IMR-90 (cell line): ENCODE data around the gene LDLRAD3. TPM values are rescaled to one million over a fixed set of nuclear protein-coding genes. Genes with fewer than 3 reads are reported as not detected.

Experiments used
- ATAC-seq: fragments of 200-7000 bp; cut with Tn5 transposase; 2 replicates; pipeline ENCODE4 v1.9.1; 2020; ENCODE audit warnings: low read depth, mild to moderate bottlenecking, moderate library complexity
- BruUV-seq: library from RNA; stranded (reverse); fragments of 400-500 nt; replicated peaks from 2 replicates; lab custom pipeline; 2021; lab: Mats Ljungman, UMichigan
- CTCF ChIA-PET: fragments of 300-600 bp; formaldehyde crosslinking; extraction: SDS; loops from one replicate; lab custom pipeline; 2021; ENCODE audit warnings: antibody characterized with exemption; lab: Yijun Ruan, JAX
- POLR2A ChIA-PET: fragments of 300-600 bp; sonication (Branson Sonifier 250); formaldehyde crosslinking; loops from one replicate; lab custom pipeline; 2022; ENCODE audit warnings: antibody characterized with exemption; ENCODE audit not compliant: unreplicated experiment; lab: Charles Lee
- DNase-seq: peaks from one replicate; pipeline ENCODE4 v3.0.0; 2013
- H2AFZ ChIP-seq: replicated peaks from 2 replicates; pipeline ENCODE3; 2013; ENCODE audit warnings: low read length, mild to moderate bottlenecking; ENCODE audit not compliant: poor library complexity
- H2AK5ac ChIP-seq: 2 replicates; pipeline ENCODE4 v1.6.1; 2013; ENCODE audit warnings: low read depth, low read length, inconsistent platforms
- H2AK9ac ChIP-seq: replicated peaks from 2 replicates; pipeline ENCODE3; 2013; ENCODE audit warnings: mild to moderate bottlenecking, low read depth, low read length, moderate library complexity; ENCODE audit not compliant: poor library complexity
- H2BK120ac ChIP-seq: 2 replicates; pipeline ENCODE4 v1.6.1; 2013; ENCODE audit warnings: low read depth, low read length, inconsistent platforms
- H2BK15ac ChIP-seq: 3 replicates; pipeline ENCODE4 v1.6.1; 2013; ENCODE audit warnings: low read depth, low read length, inconsistent platforms
- H2BK20ac ChIP-seq: 2 replicates; pipeline ENCODE4 v1.6.1; 2013; ENCODE audit warnings: low read depth, mild to moderate bottlenecking, inconsistent platforms, low read length, moderate library complexity
- H2BK5ac ChIP-seq: 2 replicates; pipeline ENCODE4 v1.6.1; 2013; ENCODE audit warnings: mild to moderate bottlenecking, low read depth, low read length, inconsistent platforms; ENCODE audit not compliant: poor library complexity, severe bottlenecking
- H3K14ac ChIP-seq: replicated peaks from 2 replicates; pipeline ENCODE4 v1.6.1; 2013; ENCODE audit warnings: low read depth, low read length, inconsistent platforms
- H3K18ac ChIP-seq: 2 replicates; pipeline ENCODE4 v1.6.1; 2013; ENCODE audit warnings: low read depth, low read length, control low read depth
- H3K23ac ChIP-seq: 2 replicates; pipeline ENCODE4 v1.6.1; 2013; ENCODE audit warnings: low read depth, low read length, inconsistent platforms
- H3K27ac ChIP-seq: 2 replicates; pipeline ENCODE4 v1.5.1; 2013; ENCODE audit warnings: mild to moderate bottlenecking, control low read depth, low read length; ENCODE audit not compliant: insufficient read depth
- H3K27me3 ChIP-seq: 2 replicates; pipeline ENCODE4 v1.6.1; 2013; ENCODE audit warnings: low read length; ENCODE audit not compliant: control insufficient read depth, insufficient read depth
- H3K36me3 ChIP-seq: 2 replicates; pipeline ENCODE4 v1.6.1; 2013; ENCODE audit warnings: low read length, mixed read lengths; ENCODE audit not compliant: control insufficient read depth, insufficient read depth
- H3K4ac ChIP-seq: 2 replicates; pipeline ENCODE4 v1.6.1; 2013; ENCODE audit warnings: low read depth, low read length, inconsistent platforms
- H3K4me1 ChIP-seq: 2 replicates; pipeline ENCODE4 v1.6.1; 2013; ENCODE audit warnings: low read length, mixed read lengths; ENCODE audit not compliant: control insufficient read depth, insufficient read depth
- H3K4me2 ChIP-seq: 2 replicates; pipeline ENCODE4 v1.6.1; 2013; ENCODE audit warnings: low read depth, mild to moderate bottlenecking, control low read depth, low read length, moderate library complexity
- H3K4me3 ChIP-seq: 2 replicates; pipeline ENCODE4 v1.5.1; 2013; ENCODE audit warnings: low read depth, mild to moderate bottlenecking, control low read depth, low read length, moderate library complexity; ENCODE audit not compliant: insufficient read depth
- H3K56ac ChIP-seq: 2 replicates; pipeline ENCODE4 v1.6.1; 2013; ENCODE audit warnings: low read length, inconsistent platforms; ENCODE audit not compliant: insufficient read depth; ENCODE audit errors: extremely low read depth
- H3K79me1 ChIP-seq, 2 experiments: 2 replicates each; pipeline ENCODE4 v1.6.1; 2013; ENCODE audit warnings: low read length in 2 of 2, inconsistent platforms in 1 of 2, low read depth in 1 of 2
- H3K9ac ChIP-seq: 2 replicates; pipeline ENCODE4 v1.6.1; 2013; ENCODE audit warnings: low read depth, low read length, control low read depth
- H3K9me1 ChIP-seq: 2 replicates; pipeline ENCODE4 v1.6.1; 2013; ENCODE audit warnings: low read length, inconsistent platforms; ENCODE audit not compliant: insufficient read depth
- H3K9me3 ChIP-seq: 2 replicates; pipeline ENCODE4 v1.6.1; 2013; ENCODE audit warnings: low read length; ENCODE audit not compliant: control insufficient read depth, insufficient read depth
- H4K20me1 ChIP-seq: 2 replicates; pipeline ENCODE4 v1.6.1; 2013; ENCODE audit warnings: low read length, inconsistent platforms; ENCODE audit not compliant: insufficient read depth
- H4K5ac ChIP-seq: 2 replicates; pipeline ENCODE4 v1.6.1; 2013; ENCODE audit warnings: mild to moderate bottlenecking, low read depth, low read length, control low read depth
- H4K8ac ChIP-seq, 2 experiments: 2 replicates each; pipeline ENCODE4 v1.6.1; 2013; ENCODE audit warnings: low read depth in 2 of 2, low read length in 2 of 2, control low read depth in 1 of 2, inconsistent platforms in 1 of 2
- H4K91ac ChIP-seq: 2 replicates; pipeline ENCODE4 v1.6.1; 2013; ENCODE audit warnings: low read depth, low read length, inconsistent platforms; ENCODE audit not compliant: insufficient read depth
- BHLHE40 ChIP-seq: fragments of 150-350 bp; IDR thresholded peaks from 2 replicates; pipeline ENCODE4 v1.6.1; 2016; ENCODE audit warnings: mild to moderate bottlenecking, low read depth, low read length
- CEBPB ChIP-seq: IDR thresholded peaks from 2 replicates; pipeline ENCODE4 v1.6.1; 2012; ENCODE audit warnings: low read depth, low read length, improper control_type of control experiment
- CHD1 ChIP-seq: IDR thresholded peaks from 2 replicates; pipeline ENCODE4 v1.6.1; 2012; ENCODE audit warnings: low read depth, low read length, improper control_type of control experiment
- FOS ChIP-seq: fragments of 150-350 bp; IDR thresholded peaks from 2 replicates; pipeline ENCODE4 v1.6.1; 2016; ENCODE audit warnings: low read depth, low read length
- MAFK ChIP-seq: IDR thresholded peaks from 2 replicates; pipeline ENCODE4 v1.6.1; 2012; ENCODE audit warnings: low read depth, low read length, improper control_type of control experiment
- MAZ ChIP-seq: IDR thresholded peaks from 2 replicates; pipeline ENCODE4 v1.6.1; 2012; ENCODE audit warnings: low read depth, mild to moderate bottlenecking, low read length, improper control_type of control experiment, moderate library complexity, borderline replicate concordance
- MXI1 ChIP-seq: IDR thresholded peaks from 2 replicates; pipeline ENCODE4 v1.6.1; 2012; ENCODE audit warnings: low read depth, mild to moderate bottlenecking, low read length, moderate library complexity, borderline replicate concordance
- NFE2L2 ChIP-seq: fragments of 150-350 bp; IDR thresholded peaks from 2 replicates; pipeline ENCODE4 v1.6.1; 2016; ENCODE audit warnings: low read depth, mild to moderate bottlenecking, low read length
- POLR2A ChIP-seq: IDR thresholded peaks from 2 replicates; pipeline ENCODE4 v1.6.1; 2012; ENCODE audit warnings: mild to moderate bottlenecking, low read depth, low read length
- RAD21 ChIP-seq: IDR thresholded peaks from 2 replicates; pipeline ENCODE4 v1.6.1; 2012; ENCODE audit warnings: low read length, improper control_type of control experiment
- RCOR1 ChIP-seq: IDR thresholded peaks from 2 replicates; pipeline ENCODE4 v1.6.1; 2012; ENCODE audit warnings: mild to moderate bottlenecking, low read length, improper control_type of control experiment; ENCODE audit not compliant: insufficient replicate concordance
- RFX5 ChIP-seq: IDR thresholded peaks from 2 replicates; pipeline ENCODE4 v1.8.0; 2012; ENCODE audit warnings: low read depth, mild to moderate bottlenecking, low read length, moderate library complexity
- SMC3 ChIP-seq: fragments of 150-350 bp; IDR thresholded peaks from 2 replicates; pipeline ENCODE4 v1.6.1; 2016; ENCODE audit warnings: low read depth, mild to moderate bottlenecking, antibody characterized with exemption, low read length, moderate library complexity
- WGBS, 2 experiments: methylation state at CpG; one replicate each; pipeline versions ENCODE4 v1.1.5 to v1.1.7; 2013; ENCODE audit warnings: missing lambda C conversion rate in 2 of 2; ENCODE audit not compliant: insufficient read length in 1 of 2; ENCODE audit errors: extremely low coverage in 2 of 2; 5-methylcytosine and 5-hydroxymethylcytosine counted together
- dilution Hi-C: fragments of 300-500 bp; cut with HindIII; formaldehyde crosslinking; loops from one replicate; pipeline ENCODE4 v1.14.3; 2018; ENCODE audit warnings: low sequenced_read_pairs; ENCODE audit not compliant: unreplicated experiment
- in situ Hi-C: fragments of 300-500 bp; cut with MboI; formaldehyde crosslinking; loops from 3 replicates; pipeline ENCODE4 v1.14.3; 2019; ENCODE audit warnings: low sequenced_read_pairs, inconsistent platforms, mixed read lengths
- intact Hi-C: fragments of 100-400 bp; cut with micrococcal nuclease; formaldehyde crosslinking; loops from 2 replicates; pipeline ENCODE4 v1.10.0; 2022
- polyA plus RNA-seq, 3 experiments: library from polyadenylated mRNA; depleted of rRNA; stranded (reverse); fragments of >200 nt; gene quantifications; 2 replicates each; pipeline ENCODE4 v1.2.3, GENCODE V29; 2012; ENCODE audit warnings: low replicate concordance in 1 of 3
- total RNA-seq: library from RNA; depleted of rRNA; stranded (reverse); fragments of >200 nt; gene quantifications from 2 replicates; pipeline ENCODE4 v1.2.3, GENCODE V29; 2012
- TF ChIP-seq, protein P1 (sequence below): conservative IDR thresholded peaks from 2 replicates; pipeline ENCODE4 v1.5.1; 2012; ENCODE audit warnings: mild to moderate bottlenecking, low read depth, low read length, improper control_type of control experiment
- TF ChIP-seq, protein P2 (sequence below): fragments of 150-350 bp; IDR thresholded peaks from 2 replicates; pipeline ENCODE4 v1.6.1; 2017; ENCODE audit warnings: mild to moderate bottlenecking, antibody characterized with exemption, low read length, low read depth

The LDLRAD3 gene
- total and polyA plus RNA-seq, 2 of the 4 experiments (the other 2 are of a cell fraction) = 2.7 to 6.4 TPM

GRCh38 chr11:36151933-36152580 is 208.2 kb downstream of the LDLRAD3 start:
- no peaks in the 10 kb centered on the region for H3K27me3 ChIP-seq
- H4K5ac ChIP-seq = no peak overlapping the region
- H4K8ac ChIP-seq = no peak overlapping the region
- peaks cover 18% of the 10 kb centered on the region for H3K9me1 ChIP-seq
- no peak overlapping the region for H3K27ac ChIP-seq
- ATAC-seq (no peak), DNase-seq (no peak)
- H3K79me1 ChIP-seq = peaks cover 0 to 9% of the 10 kb centered on the region in 2 experiments; a peak in 1 of 4 replicates
- peak overlapping the region; percentile 94; the same call in 1 of the 2 replicates for H2BK120ac ChIP-seq
- no peak overlapping the region for H3K18ac ChIP-seq
- no peaks in the 10 kb centered on the region for H3K9me3 ChIP-seq
- H2AK9ac ChIP-seq = no peak overlapping the region
- no peak overlapping the region for H3K23ac ChIP-seq
- H3K36me3 ChIP-seq = no peaks in the 10 kb centered on the region
- H4K20me1 ChIP-seq = no peaks in the 10 kb centered on the region
- in situ Hi-C loops (no loop called here), dilution Hi-C loops (no loop called here), intact Hi-C loops (loop anchor here (5.0 kb wide), 2 partner anchors 330 to 535 kb away; partner anchors contain the start of gene FJX1)
- no peak overlapping the region for H3K4me3 ChIP-seq
- H3K56ac ChIP-seq = no peak overlapping the region
- BruUV-seq = no TSS peak
- peak overlapping the region; percentile 97 for H2BK15ac ChIP-seq
- H3K4me2 ChIP-seq = no peak overlapping the region
- ChIA-PET POLR2A (no interaction called here), CTCF (no interaction called here)
- H2BK5ac ChIP-seq = no peak overlapping the region
- H3K4ac ChIP-seq = peak overlapping the region; percentile 96; the same call in 1 of the 2 replicates
- H3K9ac ChIP-seq = no peak overlapping the region
- H2BK20ac ChIP-seq = peak overlapping the region; percentile 98; the same call in 1 of the 2 replicates
- H2AK5ac ChIP-seq = peak overlapping the region; percentile 10; the same call in 1 of the 2 replicates
- TF ChIP-seq SMC3 = no peak
- no peak for TF ChIP-seq MXI1
- no peak for TF ChIP-seq NFE2L2
- no peak for TF ChIP-seq RAD21
- TF ChIP-seq MAZ = no peak
- no peak for TF ChIP-seq RFX5
- TF ChIP-seq POLR2A = no peak
- no peak for TF ChIP-seq FOS
- no peak for TF ChIP-seq BHLHE40
- TF ChIP-seq, protein P1, sequence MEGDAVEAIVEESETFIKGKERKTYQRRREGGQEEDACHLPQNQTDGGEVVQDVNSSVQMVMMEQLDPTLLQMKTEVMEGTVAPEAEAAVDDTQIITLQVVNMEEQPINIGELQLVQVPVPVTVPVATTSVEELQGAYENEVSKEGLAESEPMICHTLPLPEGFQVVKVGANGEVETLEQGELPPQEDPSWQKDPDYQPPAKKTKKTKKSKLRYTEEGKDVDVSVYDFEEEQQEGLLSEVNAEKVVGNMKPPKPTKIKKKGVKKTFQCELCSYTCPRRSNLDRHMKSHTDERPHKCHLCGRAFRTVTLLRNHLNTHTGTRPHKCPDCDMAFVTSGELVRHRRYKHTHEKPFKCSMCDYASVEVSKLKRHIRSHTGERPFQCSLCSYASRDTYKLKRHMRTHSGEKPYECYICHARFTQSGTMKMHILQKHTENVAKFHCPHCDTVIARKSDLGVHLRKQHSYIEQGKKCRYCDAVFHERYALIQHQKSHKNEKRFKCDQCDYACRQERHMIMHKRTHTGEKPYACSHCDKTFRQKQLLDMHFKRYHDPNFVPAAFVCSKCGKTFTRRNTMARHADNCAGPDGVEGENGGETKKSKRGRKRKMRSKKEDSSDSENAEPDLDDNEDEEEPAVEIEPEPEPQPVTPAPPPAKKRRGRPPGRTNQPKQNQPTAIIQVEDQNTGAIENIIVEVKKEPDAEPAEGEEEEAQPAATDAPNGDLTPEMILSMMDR = no peak
- no peak for TF ChIP-seq MAFK
- TF ChIP-seq, protein P2, sequence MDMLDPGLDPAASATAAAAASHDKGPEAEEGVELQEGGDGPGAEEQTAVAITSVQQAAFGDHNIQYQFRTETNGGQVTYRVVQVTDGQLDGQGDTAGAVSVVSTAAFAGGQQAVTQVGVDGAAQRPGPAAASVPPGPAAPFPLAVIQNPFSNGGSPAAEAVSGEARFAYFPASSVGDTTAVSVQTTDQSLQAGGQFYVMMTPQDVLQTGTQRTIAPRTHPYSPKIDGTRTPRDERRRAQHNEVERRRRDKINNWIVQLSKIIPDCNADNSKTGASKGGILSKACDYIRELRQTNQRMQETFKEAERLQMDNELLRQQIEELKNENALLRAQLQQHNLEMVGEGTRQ = no peak
- TF ChIP-seq CHD1 = no peak
- no peak for TF ChIP-seq CEBPB
- no peak for TF ChIP-seq RCOR1
- 0 out of 2 replicates have a peak overlapping the region, but pooled peaks have one; percentile 13 for H3K14ac ChIP-seq
- no peak overlapping the region for H2AFZ ChIP-seq
- H4K91ac ChIP-seq = 0 out of 2 replicates have a peak overlapping the region, but pooled peaks have one; percentile 9
- 100% methylated on average over 1 of the region's 7 CpGs; no CpG with 5 or more reads in 1 of the 2 experiments for WGBS, 2 experiments
- peaks cover 14% of the 10 kb centered on the region for H3K4me1 ChIP-seq
